Stimulated activated CD8-positive, alpha-beta memory T cell treated with anti-CD3 and anti-CD28 coated beads, Interleukin-4, amount 100 ng/mL, for 24 hours (primary cell): ENCODE measurements around the gene TNFSF13B.

Experiments used
- DNase-seq: peaks from one replicate; pipeline ENCODE4 v3.0.0-alpha.2; 2020; ENCODE audit warnings: low read depth

TNFSF13B gene

GRCh38 chr13:108349269-108349668, 79.8 kb downstream of the TNFSF13B start:
- no peak for DNase-seq

- DNase-seq: no peak
Observed at GRCh38 chr13:108350579-108350978, 81.1 kb downstream of the TNFSF13B start.

GRCh38 chr13:108352599-108352998, 83.1 kb downstream of the TNFSF13B start:
- DNase-seq: no peak

- DNase-seq: no peak
Observed at GRCh38 chr13:108357228-108357627, 87.7 kb downstream of the TNFSF13B start.
